Upper lobe of left lung (tissue), 4 donors: Measurements from ENCODE around the gene AGBL1.

Experiments used
- CTCF ChIP-seq, 6 experiments: fragments of 450-650 bp in 4 of 6; fragments of 200-600 bp in 2 of 6; sonication (generic) in 2 of 6; IDR thresholded peaks; one replicate each; pipeline ENCODE4 v1.5.1; 2016 to 2019; ENCODE audit warnings: antibody characterized with exemption in 6 of 6
- EP300 ChIP-seq, 4 donors: sonication (generic); formaldehyde crosslinking; IDR thresholded peaks; one replicate each; pipeline ENCODE4 v1.5.1; 2017; ENCODE audit warnings: antibody characterized with exemption in 4 of 4, control low read depth in 2 of 4
- POLR2A ChIP-seq, 4 donors: fragments of 450-650 bp; IDR thresholded peaks; one replicate each; pipeline ENCODE4 v1.5.1; 2016 to 2017; ENCODE audit warnings: antibody characterized with exemption in 4 of 4, mild to moderate bottlenecking in 2 of 4
- POLR2AphosphoS5 ChIP-seq, 2 donors: sonication (generic); formaldehyde crosslinking; IDR thresholded peaks; one replicate each; pipeline ENCODE4 v1.5.1; 2017; ENCODE audit warnings: antibody characterized with exemption in 2 of 2

GRCh38 chr15:86125775-86126174, 46.1 kb downstream of the AGBL1 start:
- TF ChIP-seq POLR2AphosphoS5 (IDR thresholded peaks at IDR 0.05) (no peak), CTCF (IDR thresholded peaks at IDR 0.05) (no peak), POLR2A (IDR thresholded peaks at IDR 0.05) (no peak), EP300 (IDR thresholded peaks at IDR 0.05) (no peak)
